Measurements from ENCODE around the gene ANK3.

The ANK3 gene

DNA sequence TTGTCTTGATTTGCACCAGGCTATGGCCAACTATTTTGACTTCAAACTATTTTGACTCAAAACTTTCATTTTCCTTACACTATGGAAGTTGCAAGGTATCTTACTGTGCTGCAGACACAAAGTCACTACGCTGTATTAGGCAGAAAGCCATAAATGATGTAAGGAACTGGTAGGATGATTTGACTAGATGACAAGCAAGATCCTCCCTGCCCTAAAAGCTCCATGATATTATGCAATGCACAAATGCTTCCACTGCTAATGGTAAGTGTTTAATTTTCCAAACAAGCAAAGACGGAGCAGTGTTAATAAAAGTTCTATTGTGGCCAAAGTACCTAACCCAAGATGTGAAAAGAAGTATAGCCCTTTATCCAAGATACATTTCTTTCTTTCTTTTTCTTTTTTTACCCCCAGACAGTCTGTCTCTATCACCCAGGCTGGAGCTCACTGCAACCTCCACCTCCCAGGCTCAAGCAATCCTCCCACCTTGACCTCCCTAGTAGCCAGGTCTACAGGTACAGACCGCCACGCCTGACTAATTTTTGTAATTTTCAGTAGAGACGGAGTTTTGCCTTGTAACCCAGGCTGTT is 98.2 kb downstream of the ANK3 start:
- ChIA-PET CTCF (interaction anchor here (1.9 kb wide), 1 partner anchor 9 kb away, joined by 4 read pairs; no protein-coding TSS in a partner anchor), POLR2A (no interaction called here)
- TF ChIP-seq, protein P1, sequence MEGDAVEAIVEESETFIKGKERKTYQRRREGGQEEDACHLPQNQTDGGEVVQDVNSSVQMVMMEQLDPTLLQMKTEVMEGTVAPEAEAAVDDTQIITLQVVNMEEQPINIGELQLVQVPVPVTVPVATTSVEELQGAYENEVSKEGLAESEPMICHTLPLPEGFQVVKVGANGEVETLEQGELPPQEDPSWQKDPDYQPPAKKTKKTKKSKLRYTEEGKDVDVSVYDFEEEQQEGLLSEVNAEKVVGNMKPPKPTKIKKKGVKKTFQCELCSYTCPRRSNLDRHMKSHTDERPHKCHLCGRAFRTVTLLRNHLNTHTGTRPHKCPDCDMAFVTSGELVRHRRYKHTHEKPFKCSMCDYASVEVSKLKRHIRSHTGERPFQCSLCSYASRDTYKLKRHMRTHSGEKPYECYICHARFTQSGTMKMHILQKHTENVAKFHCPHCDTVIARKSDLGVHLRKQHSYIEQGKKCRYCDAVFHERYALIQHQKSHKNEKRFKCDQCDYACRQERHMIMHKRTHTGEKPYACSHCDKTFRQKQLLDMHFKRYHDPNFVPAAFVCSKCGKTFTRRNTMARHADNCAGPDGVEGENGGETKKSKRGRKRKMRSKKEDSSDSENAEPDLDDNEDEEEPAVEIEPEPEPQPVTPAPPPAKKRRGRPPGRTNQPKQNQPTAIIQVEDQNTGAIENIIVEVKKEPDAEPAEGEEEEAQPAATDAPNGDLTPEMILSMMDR (IDR thresholded peaks at IDR 0.05; ENCODE audit: insufficient read depth, low read length, missing control alignments), result no peak
- H3K4me3 ChIP-seq (ENCODE audit: low read depth, low read length), result no peak overlapping the region
- DNase-seq (ENCODE audit: low read depth, low spot score), result no peak

DNA sequence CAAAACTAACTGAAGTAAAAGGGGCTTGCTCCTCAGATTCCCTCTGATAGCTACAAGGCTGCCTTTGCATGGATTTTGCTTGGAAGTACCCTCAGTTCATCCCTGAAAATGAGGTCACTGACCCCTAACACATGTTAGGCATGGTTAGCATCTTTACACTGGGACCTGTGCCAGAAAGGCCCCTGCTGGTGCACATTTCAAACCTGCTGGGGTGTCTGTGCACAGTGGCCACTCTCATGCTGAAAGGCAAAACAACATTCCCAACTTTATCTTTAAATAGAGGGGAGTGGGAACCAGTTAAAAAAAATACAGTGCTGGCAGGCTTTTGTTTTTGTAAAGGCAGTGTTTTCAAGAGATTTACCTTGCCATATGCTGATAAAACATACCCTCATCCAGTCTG is 99.1 kb downstream of the ANK3 start:
- ChIA-PET POLR2A (no interaction called here), CTCF (interaction anchor here (1.9 kb wide), 1 partner anchor 9 kb away, joined by 4 read pairs; no protein-coding TSS in a partner anchor)
- no peak for DNase-seq (ENCODE audit: low read depth, low spot score)
- TF ChIP-seq, protein P1 (IDR thresholded peaks at IDR 0.05; ENCODE audit: insufficient read depth, low read length, missing control alignments), result no peak
- no peak overlapping the region for H3K4me3 ChIP-seq (ENCODE audit: low read depth, low read length)

DNA sequence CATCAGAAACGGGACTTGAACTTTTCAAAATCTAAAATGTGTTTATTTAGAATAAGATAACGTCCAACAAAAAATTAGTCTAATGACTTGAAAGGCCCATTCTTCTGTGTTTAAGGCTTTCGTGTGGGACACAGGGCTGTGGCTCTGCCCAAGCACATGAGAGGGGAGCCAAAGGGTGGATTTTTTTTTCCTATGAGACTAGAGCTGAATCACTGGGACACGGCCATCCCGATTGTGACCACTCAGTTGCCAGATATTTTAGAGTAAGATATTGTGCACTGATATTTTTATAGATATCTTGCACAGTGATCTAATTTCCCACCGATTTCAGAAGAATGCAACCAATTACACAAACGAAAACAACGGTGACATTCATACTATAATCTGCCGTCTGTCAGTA is 99.9 kb downstream of the ANK3 start:
- CTCF ChIA-PET, result interaction anchor here (1.9 kb wide), 1 partner anchor 10 kb away, joined by 4 read pairs; no protein-coding TSS in a partner anchor
- no peak for DNase-seq (ENCODE audit: low read depth, low spot score)
- TF ChIP-seq, protein P1 (IDR thresholded peaks at IDR 0.05; ENCODE audit: insufficient read depth, low read length, missing control alignments), result no peak
- POLR2A ChIA-PET, result no interaction called here
- H3K4me3 ChIP-seq (ENCODE audit: low read depth, low read length), result no peak overlapping the region

DNA sequence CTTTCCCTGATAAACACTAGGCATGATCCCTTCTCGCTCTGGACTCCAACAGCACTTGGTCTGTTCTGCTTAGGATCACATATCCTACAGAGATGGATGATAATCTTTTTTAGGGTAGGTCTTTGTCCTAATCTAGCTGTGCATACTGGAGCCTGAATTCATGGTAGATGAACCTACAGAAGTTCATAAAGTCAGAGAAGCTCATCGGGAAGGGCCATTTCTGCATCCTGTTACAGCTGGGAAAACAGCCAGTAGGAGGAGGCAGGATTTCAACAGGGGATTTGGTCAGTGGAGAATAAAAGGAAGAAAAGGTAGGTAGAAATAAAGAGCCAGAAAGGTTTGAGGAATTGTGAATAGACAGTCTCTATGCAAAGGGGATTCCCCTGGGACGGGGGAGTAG is 101.4 kb downstream of the ANK3 start:
- POLR2A ChIA-PET, result no interaction called here
- TF ChIP-seq, protein P1 (IDR thresholded peaks at IDR 0.05; ENCODE audit: insufficient read depth, low read length, missing control alignments), result no peak
- no peak for DNase-seq (ENCODE audit: low read depth, low spot score)

DNA sequence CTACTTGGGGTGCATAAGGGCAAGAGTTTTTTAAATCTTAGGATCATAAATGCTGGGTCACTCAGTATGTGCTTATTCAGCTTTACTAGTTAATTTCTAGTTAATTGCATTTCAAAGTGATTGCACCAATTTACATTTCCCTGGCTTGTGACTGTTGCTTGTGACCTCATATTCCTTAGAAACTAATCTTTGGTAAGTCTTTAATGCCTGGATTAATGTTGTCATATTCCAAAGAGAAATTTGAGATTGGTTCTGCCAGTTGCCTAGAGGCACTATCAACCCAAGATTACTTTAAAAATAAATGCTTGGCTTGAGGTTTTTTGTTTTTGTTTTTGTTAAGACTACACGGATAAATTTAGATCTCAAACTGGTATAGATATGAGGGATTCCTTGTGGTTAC is 103.1 kb downstream of the ANK3 start:
- CTCF ChIA-PET, result interaction anchor here (1.1 to 1.2 kb wide), 2 partner anchors 49 to 149 kb away, joined by 3 to 4 read pairs; no protein-coding TSS in a partner anchor
- no peak overlapping the region for H3K4me3 ChIP-seq (ENCODE audit: low read depth, low read length)
- POLR2A ChIA-PET, result no interaction called here
- TF ChIP-seq, protein P1 (IDR thresholded peaks at IDR 0.05; ENCODE audit: insufficient read depth, low read length, missing control alignments), result no peak
- no peak for DNase-seq (ENCODE audit: low read depth, low spot score)

More for the DNA sequence above, 101.4 kb downstream of the ANK3 start:
- CTCF ChIA-PET, result interaction anchor here (1.5 kb wide), 2 partner anchors 12 to 13 kb away, joined by 3 read pairs; no protein-coding TSS in a partner anchor
- no peak overlapping the region for H3K4me3 ChIP-seq (ENCODE audit: low read depth, low read length)

DNA sequence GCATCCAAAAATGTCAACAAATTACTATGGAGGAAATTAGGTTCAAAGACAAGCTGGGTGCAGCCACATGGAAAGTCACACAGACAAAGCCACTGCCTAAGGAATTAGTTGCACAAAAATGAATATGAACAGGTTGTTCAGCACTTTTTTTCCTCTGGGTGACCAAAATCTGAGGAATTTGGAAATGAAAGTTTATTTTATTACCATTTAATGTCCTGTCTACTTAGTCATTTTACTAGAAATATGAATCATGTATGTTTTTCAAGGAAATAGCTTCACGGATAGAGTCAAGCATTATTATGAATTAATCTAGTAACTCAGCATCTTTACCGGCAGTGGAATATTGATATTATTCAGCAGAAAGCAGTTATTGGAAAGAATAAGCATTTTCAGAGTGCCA is 106.3 kb downstream of the ANK3 start:
- TF ChIP-seq, protein P1 (IDR thresholded peaks at IDR 0.05; ENCODE audit: insufficient read depth, low read length, missing control alignments), result no peak
- H3K4me3 ChIP-seq (ENCODE audit: low read depth, low read length), result no peak overlapping the region
- CTCF ChIA-PET, result interaction anchor here (0.5 to 1.6 kb wide), 4 partner anchors 10 to 168 kb away, joined by 3 to 4 read pairs (median 4); no protein-coding TSS in a partner anchor
- no peak for DNase-seq (ENCODE audit: low read depth, low spot score)
- POLR2A ChIA-PET, result no interaction called here

Measured in AG04449 (cell line).